ENCODE measurements around the gene BCL2L14.
A peak's percentile ranks its signal among the peaks of the same experiment; 100 is the strongest.

The BCL2L14 gene

GRCh38 chr12:12069821-12070548 lies 754 bp upstream of the BCL2L14 start:
- Histone ChIP-seq H3K27ac (replicated peaks) (no peak overlapping the region), H3K27me3 (ENCODE audit: insufficient read depth, poor library complexity, severe bottlenecking) (no peaks in the 10 kb centered on the region), H3K4me3 (replicated peaks; ENCODE audit: insufficient read depth, low read length) (no peak overlapping the region)
- no peak for TF ChIP-seq POLR2AphosphoS5 (IDR thresholded peaks at IDR 0.05; ENCODE audit: low read depth)
- TF ChIP-seq CTCF (IDR thresholded peaks at IDR 0.05; ENCODE audit: insufficient read depth, low read length), result no peak
- TF ChIP-seq, protein P1, sequence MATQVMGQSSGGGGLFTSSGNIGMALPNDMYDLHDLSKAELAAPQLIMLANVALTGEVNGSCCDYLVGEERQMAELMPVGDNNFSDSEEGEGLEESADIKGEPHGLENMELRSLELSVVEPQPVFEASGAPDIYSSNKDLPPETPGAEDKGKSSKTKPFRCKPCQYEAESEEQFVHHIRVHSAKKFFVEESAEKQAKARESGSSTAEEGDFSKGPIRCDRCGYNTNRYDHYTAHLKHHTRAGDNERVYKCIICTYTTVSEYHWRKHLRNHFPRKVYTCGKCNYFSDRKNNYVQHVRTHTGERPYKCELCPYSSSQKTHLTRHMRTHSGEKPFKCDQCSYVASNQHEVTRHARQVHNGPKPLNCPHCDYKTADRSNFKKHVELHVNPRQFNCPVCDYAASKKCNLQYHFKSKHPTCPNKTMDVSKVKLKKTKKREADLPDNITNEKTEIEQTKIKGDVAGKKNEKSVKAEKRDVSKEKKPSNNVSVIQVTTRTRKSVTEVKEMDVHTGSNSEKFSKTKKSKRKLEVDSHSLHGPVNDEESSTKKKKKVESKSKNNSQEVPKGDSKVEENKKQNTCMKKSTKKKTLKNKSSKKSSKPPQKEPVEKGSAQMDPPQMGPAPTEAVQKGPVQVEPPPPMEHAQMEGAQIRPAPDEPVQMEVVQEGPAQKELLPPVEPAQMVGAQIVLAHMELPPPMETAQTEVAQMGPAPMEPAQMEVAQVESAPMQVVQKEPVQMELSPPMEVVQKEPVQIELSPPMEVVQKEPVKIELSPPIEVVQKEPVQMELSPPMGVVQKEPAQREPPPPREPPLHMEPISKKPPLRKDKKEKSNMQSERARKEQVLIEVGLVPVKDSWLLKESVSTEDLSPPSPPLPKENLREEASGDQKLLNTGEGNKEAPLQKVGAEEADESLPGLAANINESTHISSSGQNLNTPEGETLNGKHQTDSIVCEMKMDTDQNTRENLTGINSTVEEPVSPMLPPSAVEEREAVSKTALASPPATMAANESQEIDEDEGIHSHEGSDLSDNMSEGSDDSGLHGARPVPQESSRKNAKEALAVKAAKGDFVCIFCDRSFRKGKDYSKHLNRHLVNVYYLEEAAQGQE (IDR thresholded peaks at IDR 0.05; ENCODE audit: insufficient replicate concordance, low read depth), result no peak
- no peak for TF ChIP-seq SPI1 (IDR thresholded peaks at IDR 0.05; ENCODE audit: borderline replicate concordance, low read depth)
- no peak for TF ChIP-seq GABPA (IDR thresholded peaks at IDR 0.05; ENCODE audit: low read depth)
- no peak for DNase-seq (ENCODE audit: low read depth in 1 of 2, low spot score in 1 of 2)

DNA sequence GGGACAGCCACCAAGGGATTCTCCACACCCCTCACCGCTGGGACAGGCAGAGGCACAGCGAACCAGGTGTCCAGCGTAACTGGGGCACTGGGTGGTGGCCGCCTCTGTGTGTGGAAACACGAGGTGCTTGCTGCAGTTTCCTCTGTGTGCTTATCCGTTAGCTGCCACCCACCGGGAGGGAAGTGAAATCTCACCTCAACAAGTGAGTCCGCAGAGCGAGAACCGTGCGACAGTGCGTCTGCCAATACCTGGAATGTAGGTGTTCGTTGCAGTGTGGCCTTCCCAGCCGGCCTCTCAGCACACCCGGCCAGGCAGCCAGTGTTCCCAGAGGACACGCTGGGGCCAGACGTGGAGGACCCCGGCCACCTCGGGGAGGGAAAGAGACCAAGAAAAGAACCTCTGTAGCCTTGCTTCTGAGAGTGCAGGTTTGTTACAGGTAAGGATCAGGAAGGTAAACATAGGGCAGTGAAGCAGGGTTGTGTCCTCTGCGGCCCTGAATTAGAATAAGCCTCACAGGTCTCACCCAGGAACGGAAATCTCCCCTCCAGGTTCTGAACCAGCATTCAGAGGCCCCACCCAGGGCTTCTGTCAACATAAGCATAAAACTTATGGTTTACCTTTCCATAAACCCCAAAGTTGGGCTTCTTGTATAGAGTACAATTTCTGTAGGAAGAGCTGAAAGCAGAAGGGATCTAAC lies 1.5 kb downstream of the BCL2L14 start:
- peak in 1 of 2 experiments; percentile 23 for DNase-seq (ENCODE audit: low read depth in 1 of 2, low spot score in 1 of 2)
- TF ChIP-seq POLR2AphosphoS5 (IDR thresholded peaks at IDR 0.05; ENCODE audit: low read depth), result no peak
- TF ChIP-seq, protein P1 (IDR thresholded peaks at IDR 0.05; ENCODE audit: insufficient replicate concordance, low read depth), result no peak
- no peak for TF ChIP-seq GABPA (IDR thresholded peaks at IDR 0.05; ENCODE audit: low read depth)
- TF ChIP-seq SPI1 (IDR thresholded peaks at IDR 0.05; ENCODE audit: borderline replicate concordance, low read depth), result no peak
- no peak for TF ChIP-seq CTCF (IDR thresholded peaks at IDR 0.05; ENCODE audit: insufficient read depth, low read length)
- Histone ChIP-seq H3K4me3 (replicated peaks; ENCODE audit: insufficient read depth, low read length) (no peak overlapping the region), H3K27me3 (ENCODE audit: insufficient read depth, poor library complexity, severe bottlenecking) (no peaks in the 10 kb centered on the region), H3K27ac (replicated peaks) (no peak overlapping the region)

GRCh38 chr12:12079291-12079690 lies 8.6 kb downstream of the BCL2L14 start:
- no peak for TF ChIP-seq POLR2AphosphoS5 (IDR thresholded peaks at IDR 0.05; ENCODE audit: low read depth)
- no peak for TF ChIP-seq SPI1 (IDR thresholded peaks at IDR 0.05; ENCODE audit: borderline replicate concordance, low read depth)
- no peak for TF ChIP-seq CTCF (IDR thresholded peaks at IDR 0.05; ENCODE audit: insufficient read depth, low read length)
- TF ChIP-seq, protein P1 (IDR thresholded peaks at IDR 0.05; ENCODE audit: insufficient replicate concordance, low read depth), result no peak
- TF ChIP-seq GABPA (IDR thresholded peaks at IDR 0.05; ENCODE audit: low read depth), result no peak
- Histone ChIP-seq H3K27ac (replicated peaks) (no peak overlapping the region), H3K27me3 (ENCODE audit: insufficient read depth, poor library complexity, severe bottlenecking) (no peaks in the 10 kb centered on the region), H3K4me3 (replicated peaks; ENCODE audit: insufficient read depth, low read length) (no peak overlapping the region)
- no peak for DNase-seq (ENCODE audit: low read depth in 1 of 2, low spot score in 1 of 2)
